ENCODE results near the gene LIPA.

DNA sequence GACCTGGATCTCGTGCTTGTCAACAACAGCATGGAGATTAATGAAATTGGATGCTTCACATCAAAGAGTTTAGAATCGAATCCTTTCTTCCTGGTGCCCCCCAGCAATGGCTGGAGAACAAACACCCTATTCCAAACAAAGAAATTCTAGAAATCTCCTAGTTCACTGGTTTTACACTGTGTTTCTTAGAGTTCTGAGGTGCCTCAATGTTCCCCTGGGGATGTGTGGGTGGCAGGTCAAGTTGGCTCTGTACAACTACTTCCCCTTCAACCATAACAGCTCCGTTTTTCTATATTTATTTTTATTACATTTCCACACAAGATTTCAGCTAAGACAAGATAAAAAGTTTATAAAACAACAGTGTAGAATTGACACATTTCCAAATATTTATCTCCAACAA is 66.9 kb downstream of the LIPA start:
- TF ChIP-seq CTCF (IDR thresholded peaks at IDR 0.05) = no peak
- no peak for TF ChIP-seq POLR2A (IDR thresholded peaks at IDR 0.05)
